SK-N-SH treated with all-trans-retinoic acid at 6 μM for 48 hours (cell line): ENCODE results near the gene TMEM212.
A peak's percentile ranks its signal among the peaks of the same experiment; 100 is the strongest.

Experiments used
- ATAC-seq: fragments of 200-7000 bp; cut with Tn5 transposase; 3 replicates; pipeline ENCODE4 v1.9.1; 2020; ENCODE audit warnings: mild to moderate bottlenecking, moderate library complexity
- ARNTL ChIP-seq: fragments of 450-650 bp; formaldehyde crosslinking; IDR thresholded peaks from 2 replicates; pipeline ENCODE4 v1.5.0; 2020; ENCODE audit warnings: low read depth, mild to moderate bottlenecking, moderate library complexity, borderline replicate concordance
- BACH2 ChIP-seq: fragments of 250-450 bp; sonication (Bioruptor Pico); IDR thresholded peaks from 2 replicates; pipeline ENCODE4 v1.9.0; 2021; ENCODE audit warnings: mild to moderate bottlenecking, borderline replicate concordance
- CSDC2 ChIP-seq: fragments of 250-450 bp; sonication (Bioruptor Pico); IDR thresholded peaks from 2 replicates; pipeline ENCODE4 v1.5.0; 2020; ENCODE audit warnings: mild to moderate bottlenecking, moderate library complexity
- CSRNP3 ChIP-seq: fragments of 250-450 bp; sonication (Bioruptor Pico); IDR thresholded peaks from 2 replicates; pipeline ENCODE4 v1.5.1; 2021; ENCODE audit warnings: mild to moderate bottlenecking, moderate library complexity
- ESRRG ChIP-seq: fragments of 250-450 bp; sonication (Bioruptor Pico); IDR thresholded peaks from 2 replicates; pipeline ENCODE4 v1.6.1; 2021; ENCODE audit warnings: mild to moderate bottlenecking
- GLIS3 ChIP-seq: fragments of 250-450 bp; sonication (Bioruptor Pico); IDR thresholded peaks from 2 replicates; pipeline ENCODE4 v1.5.0; 2020; ENCODE audit warnings: mild to moderate bottlenecking, moderate library complexity
- ISL1 ChIP-seq: fragments of 250-450 bp; sonication (Bioruptor Pico); IDR thresholded peaks from 2 replicates; pipeline ENCODE4 v2.1.2; 2022; ENCODE audit warnings: mild to moderate bottlenecking, moderate library complexity
- OSR1 ChIP-seq: fragments of 250-450 bp; sonication (Bioruptor Pico); IDR thresholded peaks from 2 replicates; pipeline ENCODE4 v1.8.0; 2022; ENCODE audit warnings: moderate library complexity, mild to moderate bottlenecking, inconsistent platforms
- POU6F1 ChIP-seq: fragments of 250-450 bp; sonication (Bioruptor Pico); IDR thresholded peaks from 2 replicates; pipeline ENCODE4 v1.8.0; 2021; ENCODE audit warnings: low read depth, mild to moderate bottlenecking, moderate library complexity, borderline replicate concordance
- PPARA ChIP-seq: fragments of 250-450 bp; sonication (Bioruptor Pico); IDR thresholded peaks from 2 replicates; pipeline ENCODE4 v1.5.0; 2020; ENCODE audit warnings: mild to moderate bottlenecking, borderline replicate concordance
- RARB ChIP-seq: fragments of 250-450 bp; sonication (Bioruptor Pico); IDR thresholded peaks from 2 replicates; pipeline ENCODE4 v1.8.0; 2021; ENCODE audit warnings: mild to moderate bottlenecking, moderate library complexity
- SNAI2 ChIP-seq: fragments of 250-450 bp; sonication (Bioruptor Pico); IDR thresholded peaks from 2 replicates; pipeline ENCODE4 v1.5.0; 2020; ENCODE audit warnings: mild to moderate bottlenecking, moderate library complexity
- TOX ChIP-seq: fragments of 250-450 bp; sonication (Bioruptor Pico); IDR thresholded peaks from 2 replicates; pipeline ENCODE4 v1.8.0; 2021; ENCODE audit warnings: mild to moderate bottlenecking, moderate library complexity, borderline replicate concordance
- ZC3H10 ChIP-seq: fragments of 250-450 bp; sonication (Bioruptor Pico); IDR thresholded peaks from 2 replicates; pipeline ENCODE4 v1.5.1; 2021; ENCODE audit warnings: mild to moderate bottlenecking, moderate library complexity
- ZFP30 ChIP-seq: fragments of 450-650 bp; formaldehyde crosslinking; IDR thresholded peaks from 2 replicates; pipeline ENCODE4 v1.5.0; 2022; ENCODE audit warnings: mild to moderate bottlenecking, moderate library complexity
- ZNF565 ChIP-seq: fragments of 450-650 bp; formaldehyde crosslinking; conservative IDR thresholded peaks from 2 replicates; pipeline ENCODE4 v1.5.0; 2020; ENCODE audit warnings: low read depth, mild to moderate bottlenecking, moderate library complexity
- ZNF70 ChIP-seq: fragments of 450-650 bp; formaldehyde crosslinking; IDR thresholded peaks from 2 replicates; pipeline ENCODE4 v1.5.0; 2020; ENCODE audit warnings: mild to moderate bottlenecking, moderate library complexity
- ZNF8 ChIP-seq: fragments of 450-650 bp; formaldehyde crosslinking; IDR thresholded peaks from 2 replicates; pipeline ENCODE4 v1.5.0; 2020; ENCODE audit warnings: mild to moderate bottlenecking, moderate library complexity
- TF ChIP-seq, protein P1 (sequence below): fragments of 250-450 bp; sonication (Bioruptor Pico); IDR thresholded peaks from 2 replicates; pipeline ENCODE4 v1.8.0; 2020; ENCODE audit warnings: mild to moderate bottlenecking, moderate library complexity, borderline replicate concordance
- TF ChIP-seq, protein P2 (sequence below): fragments of 250-450 bp; sonication (Bioruptor Pico); IDR thresholded peaks from 2 replicates; pipeline ENCODE4 v1.5.0; 2020; ENCODE audit warnings: mild to moderate bottlenecking, moderate library complexity
- TF ChIP-seq, protein P3 (sequence below): fragments of 250-450 bp; sonication (Bioruptor Pico); IDR thresholded peaks from 2 replicates; pipeline ENCODE4 v1.5.1; 2020; ENCODE audit warnings: low read depth, mild to moderate bottlenecking, moderate library complexity

TMEM212 gene

GRCh38 chr3:171842864-171843518 lies at the start of gene TMEM212:
TMEM212 (plus strand) TSS chr3:171843349; CDS start chr3:171843384, 35 bp downstream.
- peak; percentile 65; the same call in 2 of the 3 replicates for ATAC-seq
- TF ChIP-seq, protein P1, sequence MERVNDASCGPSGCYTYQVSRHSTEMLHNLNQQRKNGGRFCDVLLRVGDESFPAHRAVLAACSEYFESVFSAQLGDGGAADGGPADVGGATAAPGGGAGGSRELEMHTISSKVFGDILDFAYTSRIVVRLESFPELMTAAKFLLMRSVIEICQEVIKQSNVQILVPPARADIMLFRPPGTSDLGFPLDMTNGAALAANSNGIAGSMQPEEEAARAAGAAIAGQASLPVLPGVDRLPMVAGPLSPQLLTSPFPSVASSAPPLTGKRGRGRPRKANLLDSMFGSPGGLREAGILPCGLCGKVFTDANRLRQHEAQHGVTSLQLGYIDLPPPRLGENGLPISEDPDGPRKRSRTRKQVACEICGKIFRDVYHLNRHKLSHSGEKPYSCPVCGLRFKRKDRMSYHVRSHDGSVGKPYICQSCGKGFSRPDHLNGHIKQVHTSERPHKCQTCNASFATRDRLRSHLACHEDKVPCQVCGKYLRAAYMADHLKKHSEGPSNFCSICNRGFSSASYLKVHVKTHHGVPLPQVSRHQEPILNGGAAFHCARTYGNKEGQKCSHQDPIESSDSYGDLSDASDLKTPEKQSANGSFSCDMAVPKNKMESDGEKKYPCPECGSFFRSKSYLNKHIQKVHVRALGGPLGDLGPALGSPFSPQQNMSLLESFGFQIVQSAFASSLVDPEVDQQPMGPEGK (CRISPR knock-in tag): peak; percentile 24; the same call in 1 of the 2 replicates
- TF ChIP-seq ZNF70: no peak
- peak; percentile 31; the same call in 1 of the 2 replicates for TF ChIP-seq ISL1 (CRISPR knock-in tag)
- 0 out of 2 replicates have a peak, but pooled peaks have one; percentile 36 for TF ChIP-seq ZC3H10 (CRISPR knock-in tag)
- TF ChIP-seq GLIS3: no peak

DNA sequence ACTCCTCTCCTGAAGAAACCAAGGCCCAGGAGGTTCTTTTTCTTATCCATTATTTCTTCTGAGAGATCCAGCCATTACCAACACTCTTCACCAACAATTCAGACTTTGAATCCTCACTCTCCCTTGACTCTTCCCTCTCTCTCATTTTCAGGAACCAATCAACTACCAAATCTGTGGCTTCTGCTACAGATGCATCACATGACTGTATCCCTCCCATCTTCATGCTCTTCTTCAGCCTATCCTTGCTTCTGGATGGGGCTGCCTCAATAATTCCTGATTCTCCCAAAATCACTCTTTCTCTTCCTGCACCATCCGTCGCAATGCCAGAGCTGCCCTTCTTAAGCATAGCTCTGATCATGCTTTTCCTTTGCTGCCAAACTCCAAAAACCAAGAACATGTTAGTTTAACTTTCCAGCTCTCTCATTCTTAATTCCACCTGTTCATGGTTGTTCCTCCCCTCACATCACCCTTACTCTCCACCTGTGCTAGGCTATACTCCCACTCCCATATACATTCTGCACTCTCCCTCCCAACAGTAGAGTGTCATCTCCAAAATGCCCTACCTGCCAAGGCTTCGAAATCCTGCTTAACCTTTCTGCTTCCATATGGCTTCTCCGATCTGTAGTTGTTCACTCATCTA lies 46.4 kb upstream of the TMEM212 start:
- TF ChIP-seq ARNTL (CRISPR knock-in tag): no peak
- TF ChIP-seq SNAI2: no peak
- TF ChIP-seq ZNF70: no peak
- TF ChIP-seq ZNF8: no peak
- ATAC-seq: no peak

DNA sequence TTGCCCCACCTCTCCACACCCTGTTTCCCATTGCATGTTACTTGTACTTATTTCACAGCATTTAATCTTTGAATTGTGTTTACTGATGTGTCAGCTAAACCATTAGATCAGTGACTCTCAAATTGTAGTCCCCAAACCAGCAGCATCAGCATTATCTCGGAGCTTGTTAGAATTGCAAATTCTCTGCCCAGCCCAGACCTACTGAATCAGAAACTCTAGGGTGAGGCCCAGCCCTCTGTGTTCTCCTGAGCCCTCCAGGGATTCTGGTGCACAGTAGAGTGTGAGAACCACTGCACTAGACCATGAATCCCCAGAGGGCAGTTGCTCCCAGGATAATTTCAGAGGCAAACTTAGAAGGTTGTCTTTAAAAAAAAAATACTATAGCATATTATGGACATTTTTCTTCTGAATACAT lies 45.9 kb upstream of the TMEM212 start:
- no peak for TF ChIP-seq ZFP30 (CRISPR knock-in tag)
- TF ChIP-seq ZNF8: no peak
- TF ChIP-seq ISL1 (CRISPR knock-in tag): no peak
- TF ChIP-seq, protein P2, sequence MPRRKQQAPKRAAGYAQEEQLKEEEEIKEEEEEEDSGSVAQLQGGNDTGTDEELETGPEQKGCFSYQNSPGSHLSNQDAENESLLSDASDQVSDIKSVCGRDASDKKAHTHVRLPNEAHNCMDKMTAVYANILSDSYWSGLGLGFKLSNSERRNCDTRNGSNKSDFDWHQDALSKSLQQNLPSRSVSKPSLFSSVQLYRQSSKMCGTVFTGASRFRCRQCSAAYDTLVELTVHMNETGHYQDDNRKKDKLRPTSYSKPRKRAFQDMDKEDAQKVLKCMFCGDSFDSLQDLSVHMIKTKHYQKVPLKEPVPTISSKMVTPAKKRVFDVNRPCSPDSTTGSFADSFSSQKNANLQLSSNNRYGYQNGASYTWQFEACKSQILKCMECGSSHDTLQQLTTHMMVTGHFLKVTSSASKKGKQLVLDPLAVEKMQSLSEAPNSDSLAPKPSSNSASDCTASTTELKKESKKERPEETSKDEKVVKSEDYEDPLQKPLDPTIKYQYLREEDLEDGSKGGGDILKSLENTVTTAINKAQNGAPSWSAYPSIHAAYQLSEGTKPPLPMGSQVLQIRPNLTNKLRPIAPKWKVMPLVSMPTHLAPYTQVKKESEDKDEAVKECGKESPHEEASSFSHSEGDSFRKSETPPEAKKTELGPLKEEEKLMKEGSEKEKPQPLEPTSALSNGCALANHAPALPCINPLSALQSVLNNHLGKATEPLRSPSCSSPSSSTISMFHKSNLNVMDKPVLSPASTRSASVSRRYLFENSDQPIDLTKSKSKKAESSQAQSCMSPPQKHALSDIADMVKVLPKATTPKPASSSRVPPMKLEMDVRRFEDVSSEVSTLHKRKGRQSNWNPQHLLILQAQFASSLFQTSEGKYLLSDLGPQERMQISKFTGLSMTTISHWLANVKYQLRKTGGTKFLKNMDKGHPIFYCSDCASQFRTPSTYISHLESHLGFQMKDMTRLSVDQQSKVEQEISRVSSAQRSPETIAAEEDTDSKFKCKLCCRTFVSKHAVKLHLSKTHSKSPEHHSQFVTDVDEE (CRISPR knock-in tag): no peak
- TF ChIP-seq SNAI2: no peak
- TF ChIP-seq ARNTL (CRISPR knock-in tag): no peak
- TF ChIP-seq PPARA: no peak
- TF ChIP-seq ESRRG: no peak
- no peak for TF ChIP-seq ZC3H10 (CRISPR knock-in tag)
- no peak for TF ChIP-seq BACH2
- no peak for TF ChIP-seq TOX (CRISPR knock-in tag)
- no peak for ATAC-seq

GRCh38 chr3:171797873-171798272 lies 45.3 kb upstream of the TMEM212 start:
- TF ChIP-seq ISL1 (CRISPR knock-in tag) (no peak), CSDC2 (no peak), ARNTL (CRISPR knock-in tag) (no peak), ZNF565 (CRISPR knock-in tag) (no peak), GLIS3 (no peak), CSRNP3 (CRISPR knock-in tag) (no peak)
- TF ChIP-seq, all 23 proteins: peak for 0
- ATAC-seq: no peak

DNA sequence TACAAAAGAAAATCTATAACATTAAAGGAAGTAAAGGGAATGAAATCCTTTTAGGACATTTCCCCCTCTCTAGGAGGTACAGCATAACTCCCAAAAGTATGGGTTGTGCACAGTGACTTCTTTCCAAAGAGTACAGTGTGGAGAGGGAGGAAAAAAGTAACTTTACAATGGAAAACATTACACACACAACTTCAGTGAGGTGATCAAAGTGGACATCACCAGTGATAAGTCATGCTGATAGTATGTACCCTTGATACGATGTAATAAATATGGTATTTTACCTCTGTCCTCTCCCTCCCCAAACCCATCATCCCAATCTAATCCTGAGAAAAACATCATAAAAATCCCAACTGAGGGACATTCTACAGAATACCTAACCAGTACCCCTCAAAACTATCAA lies 43.6 kb upstream of the TMEM212 start:
- TF ChIP-seq, protein P3, sequence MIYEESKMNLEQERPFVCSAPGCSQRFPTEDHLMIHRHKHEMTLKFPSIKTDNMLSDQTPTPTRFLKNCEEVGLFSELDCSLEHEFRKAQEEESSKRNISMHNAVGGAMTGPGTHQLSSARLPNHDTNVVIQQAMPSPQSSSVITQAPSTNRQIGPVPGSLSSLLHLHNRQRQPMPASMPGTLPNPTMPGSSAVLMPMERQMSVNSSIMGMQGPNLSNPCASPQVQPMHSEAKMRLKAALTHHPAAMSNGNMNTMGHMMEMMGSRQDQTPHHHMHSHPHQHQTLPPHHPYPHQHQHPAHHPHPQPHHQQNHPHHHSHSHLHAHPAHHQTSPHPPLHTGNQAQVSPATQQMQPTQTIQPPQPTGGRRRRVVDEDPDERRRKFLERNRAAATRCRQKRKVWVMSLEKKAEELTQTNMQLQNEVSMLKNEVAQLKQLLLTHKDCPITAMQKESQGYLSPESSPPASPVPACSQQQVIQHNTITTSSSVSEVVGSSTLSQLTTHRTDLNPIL (CRISPR knock-in tag): no peak
- no peak for TF ChIP-seq POU6F1
- no peak for TF ChIP-seq OSR1 (CRISPR knock-in tag)
- no peak for TF ChIP-seq RARB
- no peak for TF ChIP-seq ARNTL (CRISPR knock-in tag)
- TF ChIP-seq GLIS3: no peak
- TF ChIP-seq TOX (CRISPR knock-in tag): no peak
- TF ChIP-seq ZNF70: no peak
- TF ChIP-seq ZC3H10 (CRISPR knock-in tag): no peak
- TF ChIP-seq ZNF565 (CRISPR knock-in tag): no peak
- no peak; the same call in 2 of the 3 replicates for ATAC-seq
